PFSK-1 (cell line): ENCODE results near the gene HOXA13.

Experiments used
- FOXP2 ChIP-seq: optimal IDR thresholded peaks from 2 replicates; pipeline ENCODE3; 2011; ENCODE audit warnings: borderline replicate concordance, control low read depth, inconsistent platforms; ENCODE audit not compliant: insufficient read depth; ENCODE audit errors: extremely low read length, extremely low read depth
- POLR2AphosphoS5 ChIP-seq: IDR thresholded peaks from 2 replicates; pipeline ENCODE4 v1.6.1; 2012; ENCODE audit warnings: low read depth, mild to moderate bottlenecking, control low read depth, low read length, moderate library complexity
- REST ChIP-seq, 2 experiments: IDR thresholded peaks; 2 replicates each; pipeline versions ENCODE4 v1.6.1 to v1.8.0; 2011 to 2012; ENCODE audit warnings: low read depth in 2 of 2, low read length in 2 of 2, control low read depth in 1 of 2, inconsistent platforms in 1 of 2, mild to moderate bottlenecking in 1 of 2, moderate library complexity in 1 of 2; ENCODE audit not compliant: insufficient read depth in 1 of 2
- SIN3A ChIP-seq: IDR thresholded peaks from 2 replicates; pipeline ENCODE4 v1.6.1; 2012; ENCODE audit warnings: mild to moderate bottlenecking, low read length, moderate library complexity, borderline replicate concordance; ENCODE audit not compliant: insufficient read depth
- TAF1 ChIP-seq: IDR thresholded peaks from 2 replicates; pipeline ENCODE4 v1.6.1; 2012; ENCODE audit warnings: low read length, control low read depth, borderline replicate concordance; ENCODE audit not compliant: insufficient read depth

GRCh38 chr7:27240015-27240731, 40.3 kb upstream of the HOXA13 start:
- TF ChIP-seq REST (IDR thresholded peaks at IDR 0.05; ENCODE audit: insufficient read depth in 1 of 2, low read depth in 2 of 2, low read length in 2 of 2) (no peak), POLR2AphosphoS5 (no peak), SIN3A (no peak), TAF1 (no peak), FOXP2 (no peak)
